ENCODE measurements around the gene ENTHD1.

ENTHD1 gene

DNA sequence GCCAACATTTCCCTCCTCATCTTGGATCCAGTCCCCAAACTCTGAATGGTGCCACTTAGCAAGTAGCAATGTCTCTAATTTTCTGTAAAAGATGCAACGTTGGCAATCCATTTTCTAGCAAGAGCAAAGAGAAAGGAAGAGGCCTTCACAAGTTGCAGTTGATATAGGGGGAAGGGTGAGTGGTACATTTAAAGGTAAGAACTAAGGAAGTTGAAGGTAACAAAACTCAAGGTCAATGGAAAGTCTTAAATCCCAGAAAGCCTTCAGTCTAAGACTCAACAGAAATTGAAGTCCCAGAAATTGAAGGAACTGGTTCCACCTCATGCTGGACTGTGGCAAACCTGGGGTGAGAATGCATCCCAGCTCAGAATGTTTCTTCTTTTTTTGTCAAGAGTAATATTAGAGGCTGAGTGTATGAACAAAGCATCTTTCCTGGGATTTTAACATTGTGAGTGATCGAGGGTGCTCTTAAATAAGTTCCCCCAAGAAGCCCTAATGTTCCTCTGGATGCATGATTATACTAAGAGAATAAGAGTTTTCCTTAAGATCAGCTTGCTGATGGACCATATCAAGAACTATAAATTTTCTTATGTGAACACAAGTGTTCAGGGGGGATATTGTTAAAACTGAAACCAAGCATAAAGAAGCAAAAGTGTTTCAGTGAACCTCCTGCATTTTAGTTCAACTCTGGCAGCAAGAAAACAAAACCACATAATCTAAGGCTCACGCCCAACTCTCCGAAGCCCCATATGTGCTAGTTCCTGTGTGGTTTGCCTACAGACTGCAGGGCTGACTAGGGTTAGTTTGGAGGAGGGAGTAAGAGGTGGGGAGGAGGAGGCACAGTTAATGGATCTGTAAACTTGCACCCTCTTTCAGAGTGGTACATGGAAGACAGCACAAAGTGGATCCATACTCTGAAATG is 7.0 kb upstream of the ENTHD1 start, which contains the start of gene GRAP2:
Gene GRAP2, plus strand, starts transcription at position 779 of the 922 bp plus-strand sequence. CDS start 46,023 bp downstream, outside the sequence.
- TF ChIP-seq CREB1 (IDR thresholded peaks at IDR 0.05; ENCODE audit: low read depth), result no peak
- no peak for TF ChIP-seq NFIC (IDR thresholded peaks at IDR 0.05)
- TF ChIP-seq EGR1 (IDR thresholded peaks at IDR 0.05), result no peak
- TF ChIP-seq, protein P1, sequence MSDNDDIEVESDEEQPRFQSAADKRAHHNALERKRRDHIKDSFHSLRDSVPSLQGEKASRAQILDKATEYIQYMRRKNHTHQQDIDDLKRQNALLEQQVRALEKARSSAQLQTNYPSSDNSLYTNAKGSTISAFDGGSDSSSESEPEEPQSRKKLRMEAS (IDR thresholded peaks at IDR 0.05), result no peak
- TF ChIP-seq, protein P2, sequence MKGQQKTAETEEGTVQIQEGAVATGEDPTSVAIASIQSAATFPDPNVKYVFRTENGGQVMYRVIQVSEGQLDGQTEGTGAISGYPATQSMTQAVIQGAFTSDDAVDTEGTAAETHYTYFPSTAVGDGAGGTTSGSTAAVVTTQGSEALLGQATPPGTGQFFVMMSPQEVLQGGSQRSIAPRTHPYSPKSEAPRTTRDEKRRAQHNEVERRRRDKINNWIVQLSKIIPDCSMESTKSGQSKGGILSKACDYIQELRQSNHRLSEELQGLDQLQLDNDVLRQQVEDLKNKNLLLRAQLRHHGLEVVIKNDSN (IDR thresholded peaks at IDR 0.05), result no peak
- TF ChIP-seq YY1 (IDR thresholded peaks at IDR 0.05; ENCODE audit: low read depth), result no peak
- no peak for TF ChIP-seq RAD21 (IDR thresholded peaks at IDR 0.05; ENCODE audit: low read depth)
- no peak for TF ChIP-seq TAF1 (IDR thresholded peaks at IDR 0.05; ENCODE audit: low read depth)

DNA sequence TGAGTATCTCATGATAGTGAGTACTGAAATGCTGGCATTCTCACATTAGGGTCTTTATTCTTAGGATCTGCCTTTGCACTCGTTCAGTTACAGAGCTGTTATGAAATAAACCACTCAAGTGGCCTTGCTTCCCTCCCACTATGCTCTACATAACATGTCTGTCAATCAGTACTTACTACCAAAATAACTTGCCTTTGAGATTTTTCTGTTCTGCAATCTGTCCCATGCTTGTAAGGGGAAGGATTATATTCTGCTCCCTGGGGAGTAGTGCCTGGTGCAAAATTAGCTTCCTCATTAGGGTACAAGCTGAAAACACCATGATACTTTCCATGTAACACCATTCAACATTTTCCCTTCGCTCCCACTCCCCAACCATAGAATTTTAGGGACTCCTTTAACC is 5.4 kb upstream of the ENTHD1 start:
- TF ChIP-seq YY1 (IDR thresholded peaks at IDR 0.05; ENCODE audit: low read depth), result no peak
- no peak for TF ChIP-seq EP300 (IDR thresholded peaks at IDR 0.05; ENCODE audit: borderline replicate concordance)
- TF ChIP-seq CEBPB (IDR thresholded peaks at IDR 0.05), result no peak
- TF ChIP-seq, protein P3, sequence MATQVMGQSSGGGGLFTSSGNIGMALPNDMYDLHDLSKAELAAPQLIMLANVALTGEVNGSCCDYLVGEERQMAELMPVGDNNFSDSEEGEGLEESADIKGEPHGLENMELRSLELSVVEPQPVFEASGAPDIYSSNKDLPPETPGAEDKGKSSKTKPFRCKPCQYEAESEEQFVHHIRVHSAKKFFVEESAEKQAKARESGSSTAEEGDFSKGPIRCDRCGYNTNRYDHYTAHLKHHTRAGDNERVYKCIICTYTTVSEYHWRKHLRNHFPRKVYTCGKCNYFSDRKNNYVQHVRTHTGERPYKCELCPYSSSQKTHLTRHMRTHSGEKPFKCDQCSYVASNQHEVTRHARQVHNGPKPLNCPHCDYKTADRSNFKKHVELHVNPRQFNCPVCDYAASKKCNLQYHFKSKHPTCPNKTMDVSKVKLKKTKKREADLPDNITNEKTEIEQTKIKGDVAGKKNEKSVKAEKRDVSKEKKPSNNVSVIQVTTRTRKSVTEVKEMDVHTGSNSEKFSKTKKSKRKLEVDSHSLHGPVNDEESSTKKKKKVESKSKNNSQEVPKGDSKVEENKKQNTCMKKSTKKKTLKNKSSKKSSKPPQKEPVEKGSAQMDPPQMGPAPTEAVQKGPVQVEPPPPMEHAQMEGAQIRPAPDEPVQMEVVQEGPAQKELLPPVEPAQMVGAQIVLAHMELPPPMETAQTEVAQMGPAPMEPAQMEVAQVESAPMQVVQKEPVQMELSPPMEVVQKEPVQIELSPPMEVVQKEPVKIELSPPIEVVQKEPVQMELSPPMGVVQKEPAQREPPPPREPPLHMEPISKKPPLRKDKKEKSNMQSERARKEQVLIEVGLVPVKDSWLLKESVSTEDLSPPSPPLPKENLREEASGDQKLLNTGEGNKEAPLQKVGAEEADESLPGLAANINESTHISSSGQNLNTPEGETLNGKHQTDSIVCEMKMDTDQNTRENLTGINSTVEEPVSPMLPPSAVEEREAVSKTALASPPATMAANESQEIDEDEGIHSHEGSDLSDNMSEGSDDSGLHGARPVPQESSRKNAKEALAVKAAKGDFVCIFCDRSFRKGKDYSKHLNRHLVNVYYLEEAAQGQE (IDR thresholded peaks at IDR 0.05; ENCODE audit: low read depth), result no peak

DNA sequence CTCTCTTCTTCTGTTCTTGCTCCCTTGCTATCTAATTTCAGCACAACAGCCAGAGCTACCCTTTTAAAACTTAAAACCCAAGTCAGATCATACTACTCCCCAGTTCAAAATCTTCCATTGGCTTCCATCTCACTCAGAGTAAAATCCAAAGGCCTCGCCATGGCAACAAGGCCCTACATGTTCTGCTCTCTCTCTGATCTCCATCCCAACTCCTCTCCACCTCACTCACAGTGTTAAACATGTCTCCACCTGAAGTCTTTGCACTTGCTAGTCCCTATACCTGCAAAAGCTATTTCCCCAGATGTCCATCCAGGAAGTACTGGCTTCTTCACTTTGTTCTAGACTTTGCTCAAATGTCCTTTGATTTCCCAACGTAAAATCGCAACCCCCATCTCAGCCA is 4.3 kb upstream of the ENTHD1 start:
- TF ChIP-seq YY1 (IDR thresholded peaks at IDR 0.05; ENCODE audit: low read depth) (no peak), ZBTB7A (IDR thresholded peaks at IDR 0.05; ENCODE audit: low read depth) (no peak), EGR1 (IDR thresholded peaks at IDR 0.05) (no peak)

DNA sequence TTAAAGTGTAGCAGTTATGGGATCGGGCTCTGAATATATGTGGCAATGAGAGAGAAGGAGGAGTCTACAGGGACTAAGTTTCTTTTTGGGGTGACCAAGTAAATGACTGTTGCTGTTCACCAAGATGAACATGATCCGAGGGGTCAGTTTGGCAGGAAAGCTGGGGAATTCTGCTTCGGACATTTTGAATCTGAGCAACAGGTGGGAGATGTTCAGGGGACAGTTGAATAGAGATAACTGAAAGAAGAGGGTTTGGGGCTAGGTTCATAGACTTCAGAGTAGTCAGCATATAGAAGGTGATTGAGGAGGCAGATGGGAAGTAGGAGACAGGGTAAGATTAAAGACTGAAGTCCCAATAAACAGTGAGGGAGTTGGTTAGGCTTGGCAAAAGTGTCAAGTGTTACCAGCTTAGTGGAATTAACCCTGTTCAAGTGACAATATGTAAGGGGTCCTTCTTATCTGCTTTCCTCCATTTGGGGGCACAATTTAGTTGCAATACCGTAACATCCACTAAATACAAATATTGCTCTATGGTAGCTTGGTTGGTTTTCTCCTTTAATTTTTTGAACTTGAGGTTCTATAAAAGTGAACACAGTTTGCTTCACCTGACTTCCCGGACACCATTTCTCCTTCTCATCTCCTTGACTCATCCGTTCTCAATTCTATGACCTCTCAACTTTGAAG is 2.9 kb upstream of the ENTHD1 start:
- TF ChIP-seq FOXM1 (IDR thresholded peaks at IDR 0.05; ENCODE audit: borderline replicate concordance, low read depth) (no peak), CREB1 (IDR thresholded peaks at IDR 0.05; ENCODE audit: low read depth) (no peak), TAF1 (IDR thresholded peaks at IDR 0.05; ENCODE audit: low read depth) (no peak), RAD21 (IDR thresholded peaks at IDR 0.05; ENCODE audit: low read depth) (no peak), EP300 (IDR thresholded peaks at IDR 0.05; ENCODE audit: borderline replicate concordance) (no peak), YY1 (IDR thresholded peaks at IDR 0.05; ENCODE audit: low read depth) (no peak), TEAD4 (IDR thresholded peaks at IDR 0.05) (no peak), NFIC (IDR thresholded peaks at IDR 0.05) (no peak), CEBPB (IDR thresholded peaks at IDR 0.05) (no peak), EGR1 (IDR thresholded peaks at IDR 0.05) (no peak), TCF12 (IDR thresholded peaks at IDR 0.05; ENCODE audit: low read depth) (no peak), ZBTB7A (IDR thresholded peaks at IDR 0.05; ENCODE audit: low read depth) (no peak)
- TF ChIP-seq, protein P2 (IDR thresholded peaks at IDR 0.05), result no peak
- TF ChIP-seq, protein P3 (IDR thresholded peaks at IDR 0.05; ENCODE audit: low read depth), result no peak
- TF ChIP-seq, protein P1 (IDR thresholded peaks at IDR 0.05), result no peak

DNA sequence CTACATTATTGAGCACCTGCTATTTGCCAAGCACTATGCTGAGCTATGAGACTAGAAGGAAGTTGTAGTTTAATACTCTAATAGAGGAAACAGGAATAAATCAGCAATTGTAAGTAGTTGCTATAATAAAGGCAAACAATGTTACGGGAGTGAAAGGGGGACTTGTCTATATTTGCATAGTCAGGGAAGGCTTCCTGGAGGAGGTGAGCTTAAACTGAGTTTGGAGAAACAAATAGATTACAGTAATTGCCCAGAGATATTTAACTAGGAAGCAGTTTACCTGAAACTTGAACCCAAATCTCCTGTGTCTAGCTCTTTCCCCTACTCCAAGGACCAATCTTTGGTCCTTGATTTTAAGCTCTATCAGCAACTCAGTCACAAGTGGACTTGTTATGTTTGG is 2.1 kb upstream of the ENTHD1 start:
- TF ChIP-seq, protein P2 (IDR thresholded peaks at IDR 0.05), result no peak
- no peak for TF ChIP-seq ZBTB7A (IDR thresholded peaks at IDR 0.05; ENCODE audit: low read depth)
